GM23248 (cell line): ENCODE results near the gene NACC2. TPM values are rescaled to one million over a fixed set of nuclear protein-coding genes. Genes with fewer than 3 reads are reported as not detected.
A peak's percentile ranks its signal among the peaks of the same experiment; 100 is the strongest.

Experiments used
- DNase-seq: peaks from one replicate; pipeline ENCODE4 v3.0.0-alpha.2; 2015
- H2AFZ ChIP-seq: fragments of 200-600 bp; sonication (generic); 2 replicates; pipeline ENCODE4 v1.6.1; 2016; ENCODE audit warnings: antibody characterized with exemption
- H3F3A ChIP-seq: fragments of 200-600 bp; sonication (generic); 2 replicates; pipeline ENCODE4 v1.6.1; 2016; ENCODE audit warnings: mild to moderate bottlenecking, antibody characterized with exemption, mixed run types; ENCODE audit not compliant: insufficient read depth
- H3K27ac ChIP-seq: fragments of 200-600 bp; sonication (generic); 2 replicates; pipeline ENCODE4 v1.5.1; 2016; ENCODE audit warnings: mild to moderate bottlenecking
- H3K27me3 ChIP-seq: fragments of 200-600 bp; sonication (generic); replicated peaks from 2 replicates; pipeline ENCODE4 v1.6.1; 2016; ENCODE audit warnings: mild to moderate bottlenecking; ENCODE audit not compliant: insufficient read depth
- H3K36me3 ChIP-seq: fragments of 200-600 bp; sonication (generic); 2 replicates; pipeline ENCODE4 v1.6.1; 2016; ENCODE audit warnings: low read depth, mild to moderate bottlenecking
- H3K4me1 ChIP-seq: fragments of 200-600 bp; sonication (generic); 2 replicates; pipeline ENCODE4 v1.6.1; 2016; ENCODE audit warnings: mild to moderate bottlenecking; ENCODE audit not compliant: insufficient read depth
- H3K4me2 ChIP-seq: fragments of 200-600 bp; sonication (generic); one replicate; pipeline ENCODE4 v1.6.1; 2016; ENCODE audit warnings: mild to moderate bottlenecking; ENCODE audit not compliant: unreplicated experiment
- H3K4me3 ChIP-seq: fragments of 200-600 bp; sonication (generic); 2 replicates; pipeline ENCODE4 v1.5.1; 2016; ENCODE audit warnings: mild to moderate bottlenecking
- H3K79me2 ChIP-seq: fragments of 200-600 bp; sonication (generic); 2 replicates; pipeline ENCODE4 v1.6.1; 2016; ENCODE audit warnings: mild to moderate bottlenecking; ENCODE audit not compliant: insufficient read depth
- H3K9ac ChIP-seq: fragments of 200-600 bp; sonication (generic); 2 replicates; pipeline ENCODE4 v1.6.1; 2016; ENCODE audit warnings: mild to moderate bottlenecking
- H3K9me2 ChIP-seq: fragments of 200-600 bp; sonication (generic); 2 replicates; pipeline ENCODE4 v1.6.1; 2016; ENCODE audit warnings: mixed run types, mild to moderate bottlenecking, moderate library complexity; ENCODE audit not compliant: insufficient read depth
- H3K9me3 ChIP-seq: fragments of 200-600 bp; sonication (generic); one replicate; pipeline ENCODE4 v1.6.1; 2017; ENCODE audit warnings: low read depth
- H4K20me1 ChIP-seq: fragments of 200-600 bp; sonication (generic); 2 replicates; pipeline ENCODE4 v1.6.0; 2016; ENCODE audit not compliant: insufficient read depth
- EZH2 ChIP-seq: fragments of 200-600 bp; sonication (generic); IDR thresholded peaks from 2 replicates; pipeline ENCODE4 v1.6.1; 2018; ENCODE audit warnings: antibody characterized with exemption, mild to moderate bottlenecking; ENCODE audit not compliant: insufficient read depth, poor library complexity, severe bottlenecking
- EZH2phosphoT487 ChIP-seq: fragments of 200-600 bp; sonication (generic); IDR thresholded peaks from 2 replicates; pipeline ENCODE4 v1.6.1; 2018; ENCODE audit warnings: antibody characterized with exemption, moderate library complexity, mild to moderate bottlenecking, low read depth; ENCODE audit not compliant: insufficient read depth
- WGBS, 2 experiments: methylation state at CpG; one replicate each; pipeline ENCODE4 v1.1.6; 2015 to 2017; ENCODE audit warnings: low lambda C conversion rate in 2 of 2, low coverage in 1 of 2; ENCODE audit errors: missing lambda C conversion rate in 2 of 2; 5-methylcytosine and 5-hydroxymethylcytosine counted together
- in situ Hi-C: fragments of 300-500 bp; cut with MboI; formaldehyde crosslinking; loops from 2 replicates; pipeline ENCODE4 v1.15.0; 2020
- polyA plus RNA-seq: library from polyadenylated mRNA; unstranded; fragments of >200 nt; fragmentation: Nextera tagmentation; extraction: Ambion mirVana; gene quantifications from 2 replicates; pipeline ENCODE4 v1.2.1, GENCODE V29; 2016
- total RNA-seq: library from RNA; depleted of rRNA; stranded (reverse); fragments of >200 nt; shearing (Covaris generic); gene quantifications from 2 replicates; pipeline ENCODE4 v1.2.3, GENCODE V29; 2014

NACC2 gene
- total and polyA plus RNA-seq, 2 experiments from 2014 or later: 5.3 to 30.7 TPM

DNA sequence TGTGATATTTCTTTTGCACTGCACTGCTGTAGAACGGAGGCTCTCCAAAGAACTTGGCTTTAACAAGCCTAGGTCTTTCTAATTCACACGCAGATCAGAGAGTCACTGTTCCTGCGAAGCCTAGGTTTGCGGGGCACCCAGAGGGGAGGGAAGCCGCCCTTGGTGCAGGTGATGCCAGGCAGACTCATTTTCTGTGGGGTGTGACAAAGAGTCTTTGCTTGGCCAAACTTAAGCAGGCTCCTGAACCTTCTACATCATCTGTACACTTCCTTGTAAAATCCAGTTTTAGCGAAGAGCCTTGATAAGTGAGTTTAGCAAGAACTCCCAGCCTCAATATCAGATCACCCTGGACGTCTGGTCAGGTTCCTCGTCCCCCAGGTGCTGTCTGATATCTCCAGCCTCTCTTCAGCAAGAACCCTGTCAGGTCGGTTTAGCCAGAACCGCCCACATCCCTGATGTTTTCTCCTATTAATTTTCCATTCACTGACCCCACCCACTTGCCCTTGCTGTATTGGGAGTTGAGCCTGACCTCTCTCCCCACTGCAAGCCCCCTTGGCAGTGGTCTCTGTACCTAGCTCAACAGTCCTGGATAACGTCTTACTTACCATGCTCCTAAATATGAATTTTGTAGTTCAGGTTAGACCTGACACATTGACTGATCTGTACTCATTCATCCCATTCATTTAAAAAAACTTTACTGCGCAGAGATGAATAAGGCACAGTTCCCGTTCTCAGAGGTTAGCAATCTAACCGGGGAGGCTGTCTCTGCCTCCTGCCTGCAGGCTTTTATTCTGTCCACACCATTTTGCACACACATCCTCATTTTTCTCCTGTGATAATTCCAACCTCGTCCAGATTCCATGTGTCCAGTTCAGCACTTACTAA, 133.0 kb downstream of the NACC2 start:
- 0 out of 2 replicates have a peak, but pooled peaks cover 4% of the 10 kb centered on the region for H3F3A ChIP-seq
- peaks cover 9% of the 10 kb centered on the region; the same call in 1 of the 2 replicates for H3K27me3 ChIP-seq
- TF ChIP-seq EZH2phosphoT487 (no peak), EZH2 (no peak)
- no peaks in the 10 kb centered on the region for H4K20me1 ChIP-seq
- no peaks in the 10 kb centered on the region for H3K9me3 ChIP-seq
- H3K27ac ChIP-seq: no peak overlapping the region
- peak overlapping the region; percentile 20; the same call in 1 of the 2 replicates for H3K4me3 ChIP-seq
- H3K36me3 ChIP-seq: no peaks in the 10 kb centered on the region
- H3K9me2 ChIP-seq: no peaks in the 10 kb centered on the region
- in situ Hi-C loops: no loop called here
- WGBS, 2 experiments: 28% methylated on average over 15 of the region's 15 CpGs
- peaks cover 13% of the 10 kb centered on the region; the same call in 1 of the 2 replicates for H3K4me1 ChIP-seq
- H3K4me2 ChIP-seq: peak overlapping the region; percentile 65
- H2AFZ ChIP-seq: peak overlapping the region; percentile 62
- H3K9ac ChIP-seq: no peak overlapping the region
- no peak for DNase-seq
- H3K79me2 ChIP-seq: peaks cover 38% of the 10 kb centered on the region

DNA sequence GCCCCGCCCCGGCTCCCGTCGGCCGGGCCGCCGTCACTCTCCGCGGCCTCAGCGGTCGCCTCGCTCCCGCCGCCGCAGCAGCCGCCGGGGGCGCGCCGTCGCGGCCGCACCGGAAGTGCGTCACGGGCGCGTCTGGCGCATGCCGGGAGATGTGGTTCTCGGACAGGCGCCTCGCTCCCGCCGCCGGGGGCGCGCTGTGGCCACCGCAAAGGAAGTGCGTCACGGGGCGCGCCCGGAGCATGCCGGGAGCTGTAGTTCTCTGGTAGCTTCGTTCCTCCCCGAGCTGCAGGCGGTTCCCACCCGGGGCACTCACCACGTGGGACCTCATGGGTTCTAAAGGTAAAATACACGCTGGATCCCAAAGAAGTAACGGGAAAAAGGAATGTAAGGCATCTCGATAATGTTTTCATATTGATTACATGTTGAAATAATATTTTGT, 133.8 kb downstream of the NACC2 start, which contains the start of gene UBAC1:
UBAC1 (minus strand) TSS at position 97 of the 439 bp plus-strand sequence. CDS start 211 bp downstream, outside the sequence.
- TF ChIP-seq EZH2phosphoT487: no peak
- TF ChIP-seq EZH2: no peak
- no peaks in the 10 kb centered on the region for H3K9me3 ChIP-seq
- DNase-seq: peak; percentile 98
- no peaks in the 10 kb centered on the region for H3K36me3 ChIP-seq
- peak within 1 kb of the TSS; percentile 85 for H2AFZ ChIP-seq
- H3K79me2 ChIP-seq: peaks cover 46% of the 10 kb centered on the region
- peak within 1 kb of the TSS; percentile 88 for H3K4me2 ChIP-seq
- H3K27ac ChIP-seq: peak within 1 kb of the TSS; percentile 42
- no peaks in the 10 kb centered on the region for H4K20me1 ChIP-seq
- 0 out of 2 replicates have a peak, but pooled peaks cover 4% of the 10 kb centered on the region for H3F3A ChIP-seq
- WGBS, 2 experiments: 1 to 3% methylated on average over 30 to 33 of the region's 53 CpGs
- peak within 1 kb of the TSS; percentile 82 for H3K9ac ChIP-seq
- H3K27me3 ChIP-seq: peaks cover 9% of the 10 kb centered on the region; the same call in 1 of the 2 replicates
- H3K4me3 ChIP-seq: peak within 1 kb of the TSS; percentile 93
- H3K9me2 ChIP-seq: no peaks in the 10 kb centered on the region
- in situ Hi-C loops: no loop called here
- peaks cover 13% of the 10 kb centered on the region; the same call in 1 of the 2 replicates for H3K4me1 ChIP-seq

DNA sequence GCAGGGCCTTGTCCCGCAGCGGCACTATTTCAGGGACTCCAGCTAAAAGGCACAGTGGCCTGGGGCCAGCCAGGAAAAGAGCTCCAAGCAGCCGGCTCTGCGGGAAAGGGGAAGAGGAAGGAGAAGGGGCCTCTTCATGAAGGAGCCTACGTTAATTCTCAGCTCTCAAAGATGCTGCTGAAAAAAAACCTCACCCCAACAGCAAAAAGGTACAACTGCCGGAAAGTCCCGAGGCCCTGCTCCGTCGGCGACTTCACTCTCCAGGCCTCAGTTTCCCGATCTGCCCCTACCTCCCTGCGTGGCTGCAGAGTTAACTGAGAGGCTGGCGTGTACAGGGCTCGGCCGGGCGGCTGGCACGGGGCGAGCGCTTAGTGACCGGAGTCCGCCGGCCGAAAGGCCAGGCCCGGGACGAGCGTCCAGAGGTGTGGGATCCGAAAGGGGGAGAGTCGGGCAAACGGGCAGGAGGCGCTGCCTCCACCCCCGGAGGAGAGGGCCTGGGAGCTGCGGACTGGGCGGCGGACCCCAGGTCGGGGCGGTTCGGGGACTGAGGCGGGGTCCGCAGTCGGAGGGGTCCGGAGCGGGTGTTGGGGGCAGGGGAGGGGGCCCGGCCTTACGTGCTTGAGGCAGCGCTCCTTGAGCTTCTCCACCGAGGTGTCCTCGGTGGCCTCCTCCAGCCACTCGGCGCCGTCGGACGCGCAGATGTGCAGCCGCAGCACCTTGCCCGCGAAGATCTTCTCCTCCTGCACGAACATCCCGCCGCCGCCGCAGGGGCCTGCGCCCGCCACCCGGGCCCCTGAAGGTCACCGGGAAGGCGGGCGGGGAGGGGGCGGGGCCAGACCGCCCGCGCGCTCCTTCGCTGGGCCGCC, 134.4 kb downstream of the NACC2 start:
- Histone ChIP-seq H3F3A (0 out of 2 replicates have a peak, but pooled peaks cover 4% of the 10 kb centered on the region), H3K4me2 (peak overlapping the region; percentile 88), H3K9ac (peak overlapping the region; percentile 82), H3K9me2 (no peaks in the 10 kb centered on the region), H4K20me1 (no peaks in the 10 kb centered on the region), H3K4me3 (peak overlapping the region; percentile 93), H3K36me3 (no peaks in the 10 kb centered on the region), H3K27ac (peak overlapping the region; percentile 42), H2AFZ (peak overlapping the region; percentile 85), H3K9me3 (no peaks in the 10 kb centered on the region), H3K4me1 (peaks cover 13% of the 10 kb centered on the region; the same call in 1 of the 2 replicates), H3K79me2 (peaks cover 52% of the 10 kb centered on the region), H3K27me3 (peaks cover 9% of the 10 kb centered on the region; the same call in 1 of the 2 replicates)
- DNase-seq: peak; percentile 64
- no peak for TF ChIP-seq EZH2
- 1 to 2% methylated on average over 54 to 56 of the region's 74 CpGs for WGBS, 2 experiments
- in situ Hi-C loops: no loop called here

DNA sequence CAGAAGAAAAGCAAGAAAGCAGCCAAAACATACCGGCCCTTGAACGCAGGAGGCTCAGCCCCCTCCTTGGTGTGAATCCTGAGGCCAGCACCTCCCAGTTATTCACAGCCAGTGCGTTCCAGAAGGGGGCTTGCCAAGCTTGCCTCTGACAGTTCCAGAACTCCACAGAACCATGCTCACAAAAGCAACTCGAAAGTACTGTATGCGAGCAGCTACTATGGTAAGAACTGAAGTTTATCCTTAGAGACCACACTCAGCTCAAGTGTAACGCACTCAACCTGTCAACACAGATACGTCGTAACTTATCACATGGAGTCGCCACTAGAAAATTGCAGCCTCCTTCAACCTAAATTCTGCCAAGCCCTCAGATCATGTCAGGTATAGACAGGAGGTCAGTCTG, 135.3 kb downstream of the NACC2 start:
- H3K79me2 ChIP-seq: peaks cover 61% of the 10 kb centered on the region
- peaks cover 13% of the 10 kb centered on the region; the same call in 1 of the 2 replicates for H3K4me1 ChIP-seq
- peak overlapping the region; percentile 82 for H3K9ac ChIP-seq
- H3F3A ChIP-seq: 0 out of 2 replicates have a peak, but pooled peaks cover 4% of the 10 kb centered on the region
- no peaks in the 10 kb centered on the region for H4K20me1 ChIP-seq
- H3K27me3 ChIP-seq: peaks cover 7% of the 10 kb centered on the region; the same call in 1 of the 2 replicates
- TF ChIP-seq EZH2phosphoT487: no peak
- no peak for TF ChIP-seq EZH2
- H3K4me3 ChIP-seq: peak overlapping the region; percentile 93
- 27% methylated on average over 9 of the region's 9 CpGs for WGBS, 2 experiments
- peak overlapping the region; percentile 85 for H2AFZ ChIP-seq
- H3K36me3 ChIP-seq: no peaks in the 10 kb centered on the region
- in situ Hi-C loops: no loop called here
- peak; percentile 41 for DNase-seq
- peak overlapping the region; percentile 88 for H3K4me2 ChIP-seq
- H3K9me3 ChIP-seq: no peaks in the 10 kb centered on the region
- peak overlapping the region; percentile 42; the same call in 1 of the 2 replicates for H3K27ac ChIP-seq
- H3K9me2 ChIP-seq: no peaks in the 10 kb centered on the region
